HG03520 (cell line): ENCODE measurements around the gene DCAF10.
"Not testable (repeated sequence)": the region's sequence is repeated elsewhere in the genome, so short reads cannot be mapped to it uniquely, and the experiment has no call there.

Source experiments
- ATAC-seq: cut with Tn5 transposase; IDR thresholded peaks from one replicate; pipeline ENCODE4 v1.9.1; 2021; ENCODE audit warnings: mild to moderate bottlenecking, moderate library complexity; ENCODE audit not compliant: unreplicated experiment

Gene DCAF10

DNA sequence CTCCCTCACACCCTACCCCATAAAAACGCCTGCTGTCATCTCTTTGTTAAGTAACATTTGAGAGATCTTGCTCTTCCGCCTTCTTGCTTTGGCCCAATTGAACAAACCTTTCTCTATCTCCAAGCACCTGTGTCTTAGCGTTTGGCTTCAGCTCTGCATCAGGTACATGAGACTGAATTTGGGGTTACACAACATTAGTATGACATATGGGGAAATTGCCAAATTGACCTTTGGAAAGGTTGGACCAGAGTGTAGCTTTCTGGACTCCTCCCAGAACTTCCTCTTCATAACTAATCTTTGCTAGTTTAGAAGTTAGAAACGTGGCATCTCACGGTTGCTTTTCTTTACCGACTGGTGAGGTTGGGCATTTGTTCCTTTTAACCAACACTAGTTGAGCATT, 12.3 kb upstream of the DCAF10 start:
- ATAC-seq, result no peak

DNA sequence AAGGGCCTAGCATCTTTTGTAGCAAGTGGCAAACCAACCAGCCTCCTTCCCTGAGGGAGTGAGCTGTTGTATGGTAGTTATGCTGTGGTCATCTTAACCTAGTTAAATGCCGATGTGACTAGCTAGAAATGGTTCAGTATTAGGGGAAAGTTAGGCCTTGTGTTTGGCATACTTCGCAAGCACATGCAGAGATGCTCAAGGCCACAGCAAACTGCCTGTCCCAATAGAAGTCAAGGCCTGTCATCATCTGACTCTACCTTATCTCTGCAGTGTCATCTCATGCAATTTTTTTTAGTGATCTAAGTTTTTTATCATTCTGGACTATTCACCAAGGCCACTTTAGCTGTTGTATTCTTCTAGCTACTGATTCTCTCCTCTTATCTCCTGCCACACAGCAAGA, 10.5 kb upstream of the DCAF10 start:
- ATAC-seq, result no peak

DNA sequence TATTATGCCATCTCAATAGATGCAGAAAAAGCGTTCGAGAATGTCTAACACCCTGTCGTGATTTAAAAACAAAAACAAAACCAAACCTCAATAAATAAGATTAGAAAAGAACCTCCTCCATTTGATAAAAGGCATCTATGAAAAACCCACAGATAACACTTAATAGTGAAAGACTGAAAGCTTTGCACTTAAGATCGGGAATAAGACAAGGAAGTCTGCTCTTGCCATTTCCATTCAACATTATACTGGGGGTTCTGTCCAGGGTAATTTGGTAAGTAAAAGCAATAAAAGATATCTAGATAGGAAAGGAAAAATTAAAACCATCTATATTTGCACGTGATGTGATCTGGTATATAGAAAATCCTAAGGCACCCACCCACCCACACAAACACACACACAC, 8.5 kb upstream of the DCAF10 start:
- ATAC-seq, result no peak

DNA sequence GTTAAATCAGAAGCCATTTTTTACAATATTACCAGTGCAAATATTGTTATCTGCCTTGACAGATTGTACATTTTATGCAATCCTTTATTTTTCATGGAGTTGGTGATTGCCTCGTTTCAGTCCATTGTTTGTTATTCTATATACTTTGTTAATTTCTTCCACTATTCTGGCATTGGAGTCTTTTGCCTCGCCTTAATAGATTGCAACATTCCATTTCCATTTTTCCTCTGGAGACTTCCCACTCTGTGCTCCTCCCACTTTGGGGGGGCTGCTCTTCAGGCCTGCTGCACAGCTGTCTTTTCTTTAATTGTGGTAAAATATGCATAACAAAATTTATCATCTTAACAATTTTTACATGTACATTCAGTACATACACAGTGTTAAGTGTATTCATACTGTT, 4.4 kb upstream of the DCAF10 start:
- no peak for ATAC-seq

DNA sequence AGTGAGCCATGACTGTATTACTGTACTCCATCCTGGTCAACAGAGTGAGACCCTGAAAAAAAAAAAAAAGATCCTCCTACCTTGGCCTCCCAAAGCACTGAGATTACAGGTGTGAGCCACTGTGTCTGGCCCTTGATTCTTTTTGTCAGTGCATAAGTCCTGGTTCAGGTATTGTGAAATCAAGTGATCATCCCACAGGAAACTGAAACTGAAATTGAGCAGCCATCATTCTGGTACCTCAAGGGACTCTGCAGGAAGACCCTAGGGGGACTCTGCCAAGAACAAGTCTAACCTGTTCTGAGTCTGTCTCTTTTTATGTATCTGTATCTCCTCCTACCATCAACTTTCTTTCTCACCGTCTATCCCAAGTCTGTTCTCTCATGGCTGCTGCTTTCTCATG, 1.9 kb upstream of the DCAF10 start:
- no peak for ATAC-seq

DNA sequence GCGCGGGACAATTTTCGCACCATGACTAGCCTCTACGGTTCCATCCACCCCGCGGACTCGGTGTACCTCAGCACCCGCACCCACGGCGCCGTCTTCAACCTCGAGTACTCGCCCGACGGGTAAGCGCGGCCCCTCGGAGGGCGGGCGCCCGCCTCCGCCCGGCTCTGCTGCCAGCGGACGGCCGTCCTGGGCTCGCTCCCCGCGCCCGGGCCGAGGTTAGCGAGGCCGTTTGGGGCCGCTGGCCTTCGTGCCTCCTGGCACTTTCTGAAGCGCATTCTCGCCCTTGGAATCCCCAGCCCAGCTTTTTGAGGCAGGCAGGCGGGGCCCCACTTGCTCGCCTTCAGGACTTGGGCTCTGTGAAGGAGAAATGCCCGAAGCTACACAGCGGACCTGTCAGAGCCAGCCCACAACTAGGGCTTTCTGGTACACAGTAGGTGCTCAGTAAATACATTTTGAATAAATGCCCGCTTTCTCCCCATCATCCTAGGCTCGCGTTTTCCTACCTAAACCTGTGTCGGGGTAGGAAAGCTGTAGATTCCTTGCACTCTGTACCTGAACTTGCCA, 772 bp downstream of the DCAF10 start:
- peak; percentile 32 for ATAC-seq

DNA sequence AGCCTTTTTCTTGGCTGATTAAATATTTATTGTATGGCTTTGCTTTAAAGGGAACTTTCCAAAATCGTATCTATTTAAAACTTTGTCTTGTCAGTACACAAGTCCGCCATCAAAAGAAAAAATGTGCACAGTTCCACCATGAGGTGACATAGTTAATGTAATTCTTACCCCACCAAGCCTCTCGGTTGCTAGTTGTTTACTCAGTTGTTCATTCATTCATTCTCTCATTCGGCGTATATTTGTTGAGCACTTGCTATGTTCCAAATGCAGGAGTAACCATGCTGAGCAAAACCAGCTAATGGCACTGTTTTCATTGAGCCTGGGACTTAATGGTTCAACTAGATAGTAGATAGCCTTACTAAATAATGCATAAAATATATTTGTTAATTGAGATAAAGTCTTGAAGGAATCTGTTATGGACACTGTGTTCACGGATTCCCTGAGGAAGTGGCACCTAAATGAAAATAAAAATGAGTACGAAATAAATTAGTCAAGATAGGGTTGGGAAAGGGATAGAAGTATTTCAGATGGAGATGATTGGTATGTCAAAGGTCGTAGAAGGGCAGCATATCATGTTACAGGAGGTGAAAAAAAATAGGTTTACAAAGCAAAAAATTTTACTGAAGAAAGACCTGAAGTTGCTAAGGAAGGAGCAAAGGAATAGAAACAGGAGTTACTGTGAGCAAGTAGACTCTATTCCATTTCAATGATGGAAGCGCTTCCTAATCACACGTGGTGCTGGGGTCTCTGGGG, 1.5 kb downstream of the DCAF10 start:
- ATAC-seq, result no peak

DNA sequence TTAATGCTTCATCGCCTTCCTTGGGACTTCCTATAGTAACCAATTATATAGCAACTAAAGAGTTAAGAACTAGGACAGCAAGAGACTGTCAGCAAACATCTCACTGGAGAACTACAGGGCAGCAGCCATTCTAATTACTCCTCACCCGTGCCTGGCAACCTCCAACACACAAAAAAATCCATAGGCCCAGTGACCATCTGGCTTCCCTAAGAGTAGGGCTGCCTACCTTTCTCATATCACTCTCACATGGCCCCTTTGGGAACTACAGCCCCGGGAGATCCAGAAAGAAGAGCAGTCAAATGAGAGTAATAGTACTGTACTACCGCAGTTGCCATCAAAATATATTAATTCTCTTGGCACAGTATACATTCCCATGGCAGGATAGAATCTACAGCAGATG, 5.7 kb downstream of the DCAF10 start:
- no peak for ATAC-seq

DNA sequence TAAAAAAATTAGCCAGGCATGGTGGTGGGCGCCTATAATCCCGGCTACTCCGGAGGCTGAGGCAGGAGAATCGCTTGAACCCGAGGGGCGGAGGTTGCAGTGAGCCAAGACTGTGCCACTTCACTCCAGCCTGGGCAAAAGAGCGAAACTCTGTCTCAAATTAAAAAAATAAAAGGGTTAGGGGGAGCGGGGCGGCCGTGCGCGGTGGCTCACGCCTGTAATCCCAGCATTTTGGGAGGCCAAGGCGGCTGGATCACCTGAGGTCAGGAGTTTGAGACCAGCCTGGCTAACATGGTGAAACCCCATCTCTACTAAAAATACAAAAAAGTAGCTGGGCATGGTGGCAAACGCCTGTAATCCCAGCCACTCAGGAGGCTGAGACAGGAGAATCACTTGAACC, 9.1 kb downstream of the DCAF10 start:
- not testable (repeated sequence) for ATAC-seq

DNA sequence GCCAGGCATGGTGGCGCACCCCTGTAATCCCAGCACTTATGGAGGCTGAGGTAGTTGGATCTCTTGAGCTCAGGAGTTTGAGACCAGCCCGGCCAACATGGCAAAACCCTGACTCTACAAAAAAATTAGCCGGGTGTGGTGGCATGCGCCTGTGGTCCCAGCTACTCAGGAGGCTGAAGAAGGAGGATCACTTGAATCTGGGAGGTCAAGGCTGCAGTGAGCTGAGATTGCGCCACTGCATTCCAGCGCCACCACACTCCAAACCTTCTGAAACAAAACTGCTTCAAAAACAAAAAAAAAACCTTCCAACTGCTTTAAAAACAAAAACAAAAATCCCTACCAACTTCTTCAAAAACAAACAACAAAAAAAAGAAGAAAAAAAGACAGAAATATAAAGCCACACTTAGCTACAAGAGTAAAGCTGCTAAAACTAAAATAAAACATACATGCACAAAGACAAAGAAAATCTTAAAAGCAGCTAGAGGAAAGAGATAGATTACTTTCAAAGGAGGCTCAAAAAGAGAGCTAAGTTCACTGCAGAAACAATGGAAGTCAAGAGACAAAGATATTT, 11.4 kb downstream of the DCAF10 start:
- no peak for ATAC-seq

DNA sequence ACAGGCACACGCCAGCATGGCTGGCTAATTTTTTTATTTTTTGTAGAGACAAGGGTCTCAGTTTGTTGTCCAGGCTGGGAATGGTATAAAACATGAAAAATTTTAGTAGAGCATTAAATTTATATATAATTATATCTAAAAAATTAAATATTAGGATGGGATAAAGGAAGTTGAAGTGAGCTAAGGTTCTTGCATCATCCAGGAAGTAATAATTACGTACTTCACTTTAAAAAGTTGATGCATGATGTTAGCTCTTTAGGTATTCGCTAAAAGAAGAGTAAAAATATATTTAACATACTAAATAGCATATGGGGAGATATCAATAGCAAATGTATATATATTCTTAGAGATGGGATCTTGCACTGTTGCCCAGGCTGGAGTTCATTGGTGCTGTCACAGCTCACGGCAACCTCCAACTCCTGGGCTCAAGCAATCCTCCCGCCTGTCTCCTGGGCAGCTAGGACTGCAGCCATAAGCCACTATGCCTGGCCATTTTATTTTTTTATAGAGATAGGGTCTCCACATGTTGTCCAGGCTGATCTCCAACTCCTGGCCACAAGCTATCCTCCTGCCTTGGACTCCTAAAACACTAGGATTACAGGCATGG, 12.3 kb downstream of the DCAF10 start:
- ATAC-seq, result no peak

DNA sequence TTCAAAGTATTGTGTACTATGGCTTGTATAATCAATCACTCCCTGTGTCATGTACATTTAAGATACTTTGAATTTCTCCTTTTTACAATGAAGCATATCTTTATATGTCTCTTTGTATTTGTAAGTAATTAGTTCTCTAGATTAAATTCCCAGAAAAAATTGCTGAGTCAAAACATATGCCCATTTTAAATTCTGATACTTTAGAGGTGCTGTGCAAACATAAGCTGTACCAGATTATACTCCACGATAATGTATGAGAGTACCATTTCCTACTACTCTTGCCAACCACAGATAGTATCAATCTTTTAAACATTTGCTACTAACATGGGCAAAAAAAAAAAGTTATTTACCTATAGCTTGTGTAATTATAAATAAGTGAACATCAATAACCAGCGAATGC, 18.3 kb downstream of the DCAF10 start:
- ATAC-seq, result no peak

DNA sequence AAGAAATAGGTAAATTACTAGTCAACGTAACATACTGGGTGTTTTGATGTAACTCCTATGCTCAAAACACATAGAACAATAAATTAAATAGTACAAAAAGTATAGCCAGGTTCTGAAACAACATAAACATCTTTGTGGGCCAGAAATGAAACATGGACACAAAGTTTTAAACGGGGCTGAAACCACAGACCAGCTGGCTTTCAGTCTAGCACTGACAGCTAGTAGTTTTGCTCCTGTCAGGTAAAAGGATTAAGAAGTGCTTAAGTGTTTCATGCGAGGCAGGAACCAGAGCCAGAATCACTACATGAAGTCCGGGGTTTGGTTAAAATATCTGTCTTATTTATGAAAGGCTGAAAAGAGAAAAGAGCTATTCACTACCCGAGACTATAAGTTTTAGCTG, 19.5 kb downstream of the DCAF10 start:
- ATAC-seq, result no peak

DNA sequence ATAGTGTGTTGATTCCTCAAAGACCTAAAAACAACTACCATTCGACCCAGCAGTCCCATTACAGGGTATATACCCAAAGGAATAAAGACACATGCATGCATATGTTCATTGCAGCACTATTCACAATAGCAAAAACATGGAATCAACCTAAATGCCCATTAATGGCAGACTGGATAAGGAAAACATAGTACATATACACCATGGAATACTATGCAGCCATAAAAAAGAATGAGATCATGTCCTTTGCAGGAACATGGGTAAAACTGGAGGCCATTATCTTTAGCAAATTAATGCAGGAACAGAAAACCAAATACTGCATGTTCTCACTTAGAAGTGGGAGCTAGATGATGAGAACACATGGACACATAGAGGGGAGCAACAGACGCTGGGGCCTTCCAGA, 24.6 kb downstream of the DCAF10 start:
- not testable (repeated sequence) for ATAC-seq

DNA sequence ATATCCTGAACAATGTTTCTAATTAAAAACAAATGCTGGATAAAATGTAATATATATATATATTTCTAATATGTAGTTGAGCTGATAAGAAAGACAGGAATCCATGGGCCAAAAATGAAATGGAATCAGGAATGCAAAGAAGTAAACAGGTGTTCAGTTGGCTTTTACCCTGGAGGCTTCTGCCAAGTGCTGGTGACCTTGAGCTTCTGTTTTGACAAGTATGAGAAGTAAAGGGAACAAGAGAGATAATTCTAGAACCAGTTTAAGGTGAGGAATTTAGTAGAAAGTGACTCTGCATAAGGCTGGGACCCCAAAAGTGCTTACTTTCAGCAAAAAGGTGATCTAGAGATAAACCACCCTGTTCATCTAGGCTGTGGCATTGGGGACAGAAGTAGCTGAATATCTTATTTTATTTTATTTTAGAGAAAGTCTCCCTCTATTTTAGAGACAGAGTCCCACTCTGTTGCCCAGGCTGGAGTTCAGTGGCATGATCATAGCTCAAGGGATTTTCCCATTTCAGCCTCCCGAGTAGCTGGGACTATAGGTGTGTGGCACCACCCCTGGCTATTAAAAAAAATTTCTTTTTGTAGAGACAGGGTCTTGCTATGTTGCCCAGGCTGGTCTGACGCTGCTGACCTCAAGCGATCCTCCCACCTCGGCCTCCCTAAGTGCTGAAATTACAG, 27.0 kb downstream of the DCAF10 start:
- no peak for ATAC-seq

DNA sequence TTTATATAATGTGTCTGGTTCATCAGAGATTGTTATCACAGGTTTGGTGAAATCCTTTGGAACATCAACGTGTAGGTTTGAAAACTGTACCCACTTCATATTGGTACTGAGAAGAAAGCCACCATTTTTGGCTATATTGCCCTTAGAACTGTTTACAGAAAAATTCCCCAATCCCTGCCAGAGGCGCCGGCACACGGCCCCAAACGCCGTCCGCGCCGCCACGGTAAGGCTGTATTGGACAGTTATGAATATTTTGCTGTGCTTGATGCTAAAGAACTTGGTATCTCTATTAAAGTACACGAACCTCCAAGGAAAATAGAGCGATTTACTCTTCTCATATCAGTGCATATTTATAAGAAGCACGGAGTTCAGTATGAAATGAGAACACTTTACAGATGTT, 35.2 kb downstream of the DCAF10 start:
- ATAC-seq, result no peak

DNA sequence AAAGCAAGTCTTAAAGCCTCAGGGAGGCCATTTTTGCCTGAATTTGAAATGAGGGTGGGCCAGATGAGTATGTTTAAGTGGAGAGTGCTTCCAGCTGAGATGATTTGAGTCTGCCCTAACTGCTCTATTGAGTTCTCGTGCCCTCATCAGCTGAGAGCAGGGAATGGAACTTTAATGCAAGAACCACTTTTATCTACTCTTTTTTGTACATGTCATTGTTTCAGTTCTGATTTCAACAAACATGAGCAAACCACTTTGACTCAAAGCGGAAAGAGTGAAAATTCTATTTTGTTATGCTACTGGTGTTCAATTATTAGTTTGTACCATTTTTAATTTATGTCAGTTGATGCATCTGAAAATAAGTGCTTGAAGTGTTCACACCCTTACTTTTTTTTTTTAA, 35.8 kb downstream of the DCAF10 start:
- peak; percentile 91 for ATAC-seq

DNA sequence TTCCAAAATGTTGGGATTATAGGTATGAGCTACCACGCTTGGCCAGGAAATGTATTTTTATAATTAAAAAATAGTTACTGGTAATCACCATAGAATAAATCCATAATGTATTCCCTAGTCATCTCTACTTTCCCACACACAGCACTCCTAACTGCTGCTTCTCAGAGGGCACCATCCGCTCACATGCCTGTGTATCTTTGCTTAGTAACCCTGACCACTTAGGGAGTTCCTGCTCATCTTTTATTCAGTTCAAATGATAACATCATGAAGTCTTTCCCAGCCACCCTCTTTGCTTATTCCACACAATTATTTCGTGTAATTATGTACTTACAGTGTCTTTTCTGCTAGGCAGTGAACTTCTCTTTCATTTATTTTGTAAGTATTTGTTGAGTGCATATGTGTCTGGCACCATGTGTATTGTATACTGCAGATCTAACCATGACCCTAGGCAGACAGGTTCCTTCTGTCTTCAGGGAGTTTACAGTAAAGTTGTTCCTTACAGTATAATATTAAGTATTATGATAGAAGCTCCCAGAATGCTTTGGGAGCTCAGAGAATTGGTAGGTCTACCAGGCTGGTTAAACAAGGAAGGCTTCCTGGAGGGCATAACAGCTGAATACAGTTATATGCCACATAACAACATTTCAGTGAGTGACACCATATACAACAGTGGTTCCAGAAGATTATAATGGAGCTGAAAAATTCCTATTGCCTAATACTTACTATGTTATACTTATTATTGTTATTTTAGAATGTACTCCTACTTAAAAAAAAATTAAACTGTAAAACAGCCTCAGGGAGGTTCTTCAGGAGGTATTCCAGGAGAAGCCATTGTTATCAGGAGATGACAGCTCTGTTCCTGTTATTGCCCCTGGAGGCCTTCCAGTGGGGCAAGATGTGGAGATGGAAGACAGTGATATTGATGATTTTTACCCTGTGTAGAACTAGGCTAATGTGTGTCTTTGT, 39.2 kb downstream of the DCAF10 start:
- no peak for ATAC-seq

DNA sequence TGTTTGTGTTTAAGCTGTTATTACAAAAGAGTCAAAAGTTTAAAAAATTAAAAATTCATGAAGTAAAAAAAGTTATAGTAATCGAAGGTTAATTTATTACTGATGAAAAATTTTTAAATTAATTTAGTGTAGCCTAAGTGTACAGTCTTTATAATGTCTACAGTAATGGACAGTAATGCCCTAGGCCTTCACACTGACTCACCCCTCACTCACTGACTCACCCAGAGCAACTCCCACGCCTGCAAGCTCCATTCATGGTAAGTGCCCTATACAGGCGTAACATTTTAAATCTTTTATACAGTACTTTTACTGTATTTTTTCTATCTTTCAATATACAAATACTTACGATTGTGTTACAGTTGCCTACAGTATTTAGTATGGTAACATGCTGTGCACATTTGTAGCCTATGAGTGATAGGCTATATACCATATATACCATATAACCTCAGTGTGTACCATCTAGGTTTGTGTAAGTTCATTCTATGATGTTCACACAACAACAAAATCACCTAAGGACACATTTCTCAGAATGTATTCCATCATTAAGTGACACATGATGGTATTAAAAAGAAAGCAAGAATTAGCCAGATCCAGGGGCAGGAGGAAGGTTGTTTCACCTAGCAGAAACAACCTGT, 40.1 kb downstream of the DCAF10 start:
- ATAC-seq, result no peak

DNA sequence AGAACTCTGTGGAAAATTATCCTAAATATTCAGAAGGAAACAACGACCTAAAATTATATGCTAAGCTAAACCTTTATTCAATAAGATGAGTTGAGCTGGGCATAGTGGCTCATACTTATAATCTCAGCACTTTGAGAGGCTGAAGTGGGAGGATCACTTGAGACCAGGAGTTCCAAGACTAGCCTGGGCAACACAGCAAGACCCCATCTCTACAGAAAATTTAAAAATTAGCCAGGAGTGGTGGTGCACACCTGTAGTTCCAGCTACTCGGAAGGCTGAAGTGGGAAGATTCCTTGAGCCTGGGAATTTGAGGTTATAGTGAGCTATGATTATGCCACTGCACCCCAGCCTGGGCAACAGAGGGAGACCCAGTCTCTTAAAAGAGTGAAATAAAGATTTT, 51.6 kb downstream of the DCAF10 start:
- ATAC-seq, result no peak
